MCF 10A (cell line): Measurements from ENCODE around the gene CYP21A2. TPM values are rescaled to one million over a fixed set of nuclear protein-coding genes. Genes with fewer than 3 reads are reported as not detected.

Source experiments
- BruUV-seq: library from RNA; stranded (reverse); fragments of 400-500 nt; replicated peaks from 2 replicates; lab custom pipeline; 2021; lab: Mats Ljungman, UMichigan
- CTCF ChIA-PET: fragments of 300-600 bp; sonication (Branson Sonifier 250); formaldehyde crosslinking; extraction: SDS; loops from one replicate; lab custom pipeline; 2021; ENCODE audit warnings: antibody characterized with exemption, inconsistent platforms; lab: Yijun Ruan, JAX
- POLR2A ChIA-PET: fragments of 300-600, 350-650 bp; sonication (Branson Sonifier 250); formaldehyde crosslinking; extraction: SDS; loops from one replicate; lab custom pipeline; 2020; ENCODE audit warnings: antibody characterized with exemption, inconsistent platforms; lab: Yijun Ruan, JAX
- DNase-seq: peaks from one replicate; pipeline ENCODE4 v3.0.0-alpha.2; 2018; ENCODE audit not compliant: unreplicated experiment
- H3K27ac Mint-ChIP-seq: one replicate; pipeline ENCODE4 v1.8.0; 2022; ENCODE audit warnings: mild to moderate bottlenecking, low read depth, mixed read lengths; ENCODE audit not compliant: unreplicated experiment
- H3K27me3 Mint-ChIP-seq: one replicate; pipeline ENCODE4 v1.8.0; 2022; ENCODE audit warnings: mixed read lengths; ENCODE audit not compliant: insufficient read depth, unreplicated experiment
- H3K36me3 Mint-ChIP-seq: one replicate; pipeline ENCODE4 v1.8.0; 2022; ENCODE audit warnings: mild to moderate bottlenecking, moderate library complexity, mixed read lengths; ENCODE audit not compliant: insufficient read depth, unreplicated experiment
- H3K4me1 Mint-ChIP-seq: one replicate; pipeline ENCODE4 v1.8.0; 2022; ENCODE audit warnings: mixed read lengths; ENCODE audit not compliant: insufficient read depth, unreplicated experiment
- H3K4me3 Mint-ChIP-seq: one replicate; pipeline ENCODE4 v1.8.0; 2022; ENCODE audit warnings: mild to moderate bottlenecking, moderate library complexity, mixed read lengths; ENCODE audit not compliant: unreplicated experiment
- H3K9me3 Mint-ChIP-seq: one replicate; pipeline ENCODE4 v1.8.0; 2022; ENCODE audit warnings: mixed read lengths; ENCODE audit not compliant: unreplicated experiment
- CTCF ChIP-seq: fragments of 200-600 bp; IDR thresholded peaks from one replicate; pipeline ENCODE4 v1.8.0; 2022; ENCODE audit warnings: antibody characterized with exemption, mild to moderate bottlenecking; ENCODE audit not compliant: unreplicated experiment
- intact Hi-C: fragments of 100-400 bp; cut with micrococcal nuclease; formaldehyde crosslinking; loops from 2 replicates; pipeline ENCODE4 v1.14.1; 2022
- total RNA-seq: library from RNA; stranded (reverse); gene quantifications from 2 replicates; pipeline ENCODE4 v1.2.3, GENCODE V29; 2022

Gene CYP21A2
- total RNA-seq, 1 experiment from 2014 or later, result 0.33 TPM

- BruUV-seq, result no TSS peak
- Mint-ChIP-seq H3K9me3 (no peaks in the 10 kb centered on the region), H3K27me3 (no peaks in the 10 kb centered on the region), H3K27ac (peak overlapping the region; percentile 77), H3K4me3 (peak overlapping the region; percentile 62), H3K4me1 (peaks cover 55% of the 10 kb centered on the region), H3K36me3 (peaks cover 11% of the 10 kb centered on the region)
- no peak for TF ChIP-seq CTCF
- POLR2A ChIA-PET, result interaction anchor here (0.7 kb wide), 1 partner anchor 49 kb away, joined by 4 read pairs; the partner anchor contains the start of gene FKBPL
- intact Hi-C loops, result no loop called here
- DNase-seq, result peak; percentile 81
- CTCF ChIA-PET, result interaction anchor here (1.1 kb wide), 1 partner anchor 22 kb away, joined by 3 read pairs; no protein-coding TSS in a partner anchor
Observed at GRCh38 chr6:32081168-32081990, 43.2 kb downstream of the CYP21A2 start.

- H3K36me3 Mint-ChIP-seq, result peaks cover 11% of the 10 kb centered on the region
- no peaks in the 10 kb centered on the region for H3K9me3 Mint-ChIP-seq
- POLR2A ChIA-PET, result interaction anchor here (0.7 to 2.2 kb wide), 9 partner anchors 10 to 585 kb away, joined by 3 to 7 read pairs (median 4); partner anchors contain the start of genes ATF6B, DXO, EHMT2 and FKBPL
- peak overlapping the region; percentile 67 for H3K27ac Mint-ChIP-seq
- TF ChIP-seq CTCF, result no peak
- intact Hi-C loops, result no loop called here
- H3K4me3 Mint-ChIP-seq, result peak overlapping the region; percentile 24
- peaks cover 59% of the 10 kb centered on the region for H3K4me1 Mint-ChIP-seq
- no peak for DNase-seq
- BruUV-seq, result no TSS peak
- CTCF ChIA-PET, result interaction anchor here (0.6 to 2.2 kb wide), 6 partner anchors 28 to 282 kb away, joined by 3 to 9 read pairs (median 3); no protein-coding TSS in a partner anchor
- no peaks in the 10 kb centered on the region for H3K27me3 Mint-ChIP-seq
Observed at GRCh38 chr6:32082478-32082877, 44.3 kb downstream of the CYP21A2 start.

GRCh38 chr6:32082935-32083334 lies 44.7 kb downstream of the CYP21A2 start:
- no peak for TF ChIP-seq CTCF
- POLR2A ChIA-PET, result interaction anchor here (0.7 to 2.2 kb wide), 9 partner anchors 11 to 585 kb away, joined by 3 to 7 read pairs (median 4); partner anchors contain the start of genes ATF6B, DXO, EHMT2 and FKBPL
- Mint-ChIP-seq H3K27ac (peak overlapping the region; percentile 67), H3K27me3 (no peaks in the 10 kb centered on the region), H3K36me3 (peaks cover 11% of the 10 kb centered on the region), H3K9me3 (no peaks in the 10 kb centered on the region), H3K4me1 (peaks cover 59% of the 10 kb centered on the region), H3K4me3 (peak overlapping the region; percentile 24)
- CTCF ChIA-PET, result interaction anchor here (0.6 to 2.2 kb wide), 5 partner anchors 28 to 239 kb away, joined by 3 to 9 read pairs (median 3); no protein-coding TSS in a partner anchor
- no TSS peak for BruUV-seq
- DNase-seq, result peak; percentile 88
- intact Hi-C loops, result no loop called here
